C1 segment of cervical spinal cord (tissue), 14 donors: ENCODE data around the gene DUSP8.
A peak's percentile ranks its signal among the peaks of the same experiment; 100 is the strongest.

Source experiments
- DNase-seq, 14 donors: peaks; one replicate each; lab custom pipeline; 2025; lab: John Stamatoyannopoulos, UW

The DUSP8 gene

GRCh38 chr11:1554981-1555712, 16.9 kb downstream of the DUSP8 start:
- no peak for DNase-seq

DNA sequence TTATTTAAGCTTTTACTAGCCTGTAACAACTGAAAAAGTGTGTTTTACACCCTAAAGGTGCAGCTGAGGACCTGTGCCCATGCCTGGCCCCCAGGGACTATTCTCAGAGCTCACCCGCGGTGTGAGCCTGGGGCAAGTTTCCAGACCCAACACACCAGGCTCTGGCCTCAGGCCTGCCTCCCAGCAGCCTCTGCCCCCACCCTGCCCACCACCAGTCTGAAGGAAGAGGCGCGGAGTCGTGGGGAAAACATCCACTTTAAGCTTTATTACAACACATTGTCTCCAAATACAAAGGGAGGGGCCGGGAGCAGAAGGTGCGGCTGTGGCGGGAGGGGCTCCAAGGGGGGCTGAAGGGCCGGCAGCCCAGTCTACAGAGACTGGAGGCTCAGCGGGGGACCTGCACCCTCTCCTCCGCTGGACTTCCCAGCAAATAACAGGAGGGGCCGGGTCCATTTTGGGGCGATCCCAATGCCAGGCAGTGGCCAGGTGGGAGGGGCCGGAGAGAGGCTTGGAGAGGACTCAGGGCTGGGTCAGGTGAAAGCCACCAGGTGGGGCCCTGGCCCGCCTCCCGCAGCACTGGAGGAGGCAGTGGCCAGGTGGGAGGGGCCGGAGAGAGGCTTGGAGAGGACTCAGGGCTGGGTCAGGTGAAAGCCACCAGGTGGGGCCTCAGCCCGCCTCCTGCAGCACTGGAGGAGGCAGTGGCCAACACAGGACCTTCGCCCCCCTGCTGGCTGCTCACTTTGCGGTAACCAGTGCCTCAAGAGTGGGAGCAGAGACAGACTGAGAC, 18.1 kb downstream of the DUSP8 start:
- no peak for DNase-seq

DNA sequence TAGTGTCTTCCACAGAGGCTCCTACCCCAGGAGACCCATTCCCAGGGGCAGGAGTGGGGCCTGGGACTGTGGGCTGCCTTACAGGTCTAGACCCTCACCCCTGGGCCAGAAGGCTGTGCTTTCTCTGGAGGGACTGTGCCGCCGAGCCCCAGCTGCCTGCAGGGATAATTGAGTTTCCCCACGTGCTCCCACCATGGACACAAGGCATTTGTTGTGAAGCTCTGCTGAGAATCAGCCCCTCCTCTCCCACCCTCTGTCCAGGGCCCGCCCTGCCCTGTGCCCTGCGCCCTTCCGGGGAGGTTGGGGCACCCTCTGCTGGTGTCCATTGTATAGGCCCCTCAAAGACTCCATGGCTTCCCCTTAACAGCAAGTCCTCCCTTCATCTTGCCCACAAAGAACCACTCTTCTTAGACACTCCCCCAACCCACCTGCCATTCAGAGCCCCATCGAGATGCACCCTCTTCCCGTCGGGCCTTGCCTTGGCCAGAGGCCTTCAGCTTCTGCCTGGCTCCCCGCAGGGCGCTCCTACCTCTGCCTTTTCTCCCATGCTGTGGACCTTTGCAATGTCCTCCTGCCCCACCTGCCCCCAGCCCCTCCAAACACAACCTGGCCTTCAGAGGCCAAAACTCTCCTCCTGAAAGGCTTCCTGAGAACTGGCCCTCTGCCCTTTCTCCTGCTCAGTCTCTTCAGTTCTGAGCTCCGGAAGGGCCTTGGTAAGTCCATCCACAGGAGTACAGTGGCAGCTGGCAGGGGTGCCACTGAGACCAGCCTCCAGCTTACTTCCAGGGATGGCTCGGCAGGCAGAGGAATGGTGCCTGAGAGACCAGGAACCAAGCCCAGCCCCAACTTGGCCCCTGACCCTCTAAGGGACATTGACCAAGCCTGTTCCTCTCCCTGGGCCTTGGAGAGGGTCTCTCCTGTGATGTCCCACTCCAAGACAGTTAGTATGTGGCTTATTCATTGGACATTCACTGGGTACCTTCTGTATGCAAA, 22.4 kb downstream of the DUSP8 start:
- DNase-seq = peak in 8 of 14 donors; percentile 18 to 75 (median 42)

DNA sequence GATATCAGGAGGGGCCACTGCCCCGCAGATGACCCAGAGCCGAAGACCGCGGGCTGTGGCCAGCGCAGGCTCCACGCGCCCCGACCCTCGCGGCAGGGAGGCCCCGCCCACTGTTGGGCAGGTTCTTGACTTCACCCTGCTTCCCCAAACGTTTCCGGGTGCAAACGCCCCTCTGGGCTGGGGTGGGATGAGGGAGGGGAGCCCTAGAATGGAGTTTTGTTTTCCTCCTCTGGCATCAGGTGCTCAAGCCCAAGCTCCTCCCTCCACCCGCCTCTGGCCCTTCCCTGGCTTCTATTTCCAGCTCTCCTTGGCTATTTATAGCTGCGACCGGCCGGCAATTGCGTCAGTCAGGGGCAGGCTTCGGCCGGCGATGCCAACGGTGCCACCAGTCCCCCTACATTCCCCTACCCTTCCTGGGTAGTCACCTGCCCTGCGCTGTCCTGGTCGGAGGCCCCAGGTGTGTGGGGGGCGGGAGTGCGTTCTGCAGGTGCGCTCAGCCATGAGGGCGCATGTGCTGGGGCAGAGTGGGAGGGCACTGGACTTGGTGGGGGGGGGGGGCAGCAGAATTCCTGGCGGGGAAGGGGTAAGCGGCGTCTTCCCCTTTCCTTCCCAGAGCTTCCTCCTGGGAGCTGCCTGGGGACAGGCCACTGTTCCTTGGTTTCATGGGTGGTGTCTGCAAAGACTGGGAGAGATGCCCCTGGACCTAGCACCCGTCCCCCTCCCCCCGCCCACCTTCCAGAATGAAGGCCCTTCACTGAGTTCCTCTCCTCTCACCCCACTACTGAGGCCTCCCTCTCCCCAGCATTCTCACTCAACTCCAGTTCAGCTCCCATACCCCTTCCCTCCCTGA, 23.6 kb downstream of the DUSP8 start:
- DNase-seq = peak in 7 of 14 donors; percentile 26 to 83 (median 33)

- DNase-seq = no peak
These were observed 24.5 kb downstream of the DUSP8 start for GRCh38 chr11:1547467-1548098.

- DNase-seq = peak in 5 of 14 donors; percentile 29 to 58 (median 43)
These were observed 25.3 kb downstream of the DUSP8 start for GRCh38 chr11:1546536-1547466.

DNA sequence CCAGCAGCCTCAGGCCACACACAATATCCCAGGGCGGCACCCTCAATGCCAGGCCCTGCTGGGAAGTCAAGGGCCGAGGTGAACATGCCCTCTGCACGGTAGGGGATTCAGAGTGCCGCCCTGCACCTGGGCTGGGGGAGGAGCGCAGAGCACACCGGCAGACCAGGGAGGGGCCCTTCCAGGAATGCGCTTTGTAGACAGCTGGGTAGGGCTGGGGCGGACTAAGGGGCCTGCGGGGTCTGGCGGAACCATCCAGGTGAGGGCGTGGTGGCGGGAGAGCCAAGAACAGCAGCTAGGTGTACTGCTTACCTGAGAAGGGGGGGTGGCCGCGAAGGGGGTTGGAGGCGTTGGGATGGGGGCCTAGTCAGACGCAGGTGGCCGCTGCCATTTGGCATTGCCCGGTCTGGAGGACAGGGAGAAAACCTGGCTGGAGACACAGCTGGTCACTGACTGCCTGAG, 26.0 kb downstream of the DUSP8 start:
- no peak for DNase-seq

DNA sequence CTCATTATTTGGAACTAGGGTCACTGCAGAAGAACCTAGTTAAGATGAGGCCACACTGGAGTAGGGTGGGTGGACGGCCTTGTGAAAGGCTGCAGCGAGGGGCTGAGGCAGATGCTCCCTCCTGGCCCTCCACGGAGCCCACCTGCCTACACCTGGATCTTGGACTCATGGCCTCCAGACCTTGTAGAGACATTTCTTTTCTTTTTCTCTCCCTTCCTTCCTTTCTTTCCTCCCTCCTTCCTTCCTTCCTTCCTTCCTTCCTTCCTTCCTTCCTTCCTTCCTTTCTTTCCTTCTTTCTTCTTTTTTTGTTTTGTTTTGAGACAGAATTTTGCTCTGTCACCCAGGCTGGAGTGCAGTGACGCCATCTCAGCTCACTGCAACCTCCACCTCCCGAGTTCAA, 26.6 kb downstream of the DUSP8 start:
- no peak for DNase-seq

GRCh38 chr11:1544536-1544935, 27.5 kb downstream of the DUSP8 start:
- DNase-seq = no peak

- DNase-seq = no peak
These were observed 28.3 kb downstream of the DUSP8 start for GRCh38 chr11:1543606-1544263.

DNA sequence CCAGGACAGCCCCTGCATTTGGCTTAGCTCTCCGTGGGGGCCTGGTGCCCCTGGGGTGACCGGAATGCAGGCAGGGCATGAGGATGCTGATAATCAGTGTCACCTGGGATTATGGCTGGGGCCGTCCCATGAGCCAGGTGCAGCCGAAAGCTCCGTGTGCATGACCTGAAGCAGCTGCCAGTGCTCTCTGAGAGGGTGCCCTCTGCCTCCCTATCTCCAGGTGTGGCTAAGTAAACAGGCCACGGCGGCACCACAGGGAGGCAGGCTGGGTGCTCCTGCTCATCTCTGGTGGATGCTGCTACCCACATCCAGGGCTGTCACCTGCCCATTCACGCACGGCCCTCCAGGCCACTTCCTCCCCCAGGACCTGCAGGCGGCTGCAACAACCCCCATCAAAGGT, 29.8 kb downstream of the DUSP8 start:
- DNase-seq = no peak

GRCh38 chr11:1541474-1542204, 30.4 kb downstream of the DUSP8 start:
- peak in 11 of 14 donors; percentile 41 to 88 (median 76) for DNase-seq

DNA sequence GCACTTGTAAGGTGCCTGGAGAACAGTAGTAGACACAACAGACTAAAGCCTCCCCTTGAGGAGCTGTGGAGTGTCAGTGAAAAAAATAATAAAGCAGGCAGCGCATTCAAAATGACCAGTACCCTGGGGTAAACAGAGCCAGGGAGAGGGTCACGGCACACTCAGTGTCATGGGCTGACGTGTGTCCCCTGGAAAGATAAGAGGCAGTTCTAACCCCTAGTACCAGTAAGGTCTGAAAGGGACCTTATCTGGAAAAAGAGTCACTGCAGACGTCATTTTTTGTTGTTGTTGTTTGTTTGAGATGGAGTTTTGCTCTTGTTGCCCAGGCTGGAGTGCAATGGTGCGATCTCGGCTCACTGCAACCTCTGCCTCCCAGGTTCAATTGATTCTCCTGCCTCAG, 32.0 kb downstream of the DUSP8 start:
- DNase-seq = no peak

DNA sequence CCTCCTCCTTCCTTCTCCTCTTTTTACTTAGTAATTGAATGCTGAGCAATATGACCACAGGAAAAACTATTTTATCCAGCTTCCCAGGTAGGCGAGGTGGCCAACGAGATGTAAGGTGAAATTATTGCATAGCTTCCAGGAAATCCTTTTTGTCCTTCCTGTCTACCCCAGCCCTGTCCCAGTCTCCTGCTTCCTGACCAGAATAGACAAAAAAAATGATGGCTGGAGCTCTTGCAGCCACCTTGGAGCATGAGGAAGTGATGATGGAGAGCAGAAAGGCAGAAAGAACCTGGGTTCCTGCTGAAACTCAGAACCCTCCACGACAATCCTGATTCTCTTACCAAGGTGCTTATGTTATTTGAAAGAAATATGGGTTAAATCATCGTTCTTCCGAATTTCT, 33.9 kb downstream of the DUSP8 start:
- DNase-seq = no peak

- no peak for DNase-seq
These were observed 35.8 kb downstream of the DUSP8 start for GRCh38 chr11:1536065-1536843.

DNA sequence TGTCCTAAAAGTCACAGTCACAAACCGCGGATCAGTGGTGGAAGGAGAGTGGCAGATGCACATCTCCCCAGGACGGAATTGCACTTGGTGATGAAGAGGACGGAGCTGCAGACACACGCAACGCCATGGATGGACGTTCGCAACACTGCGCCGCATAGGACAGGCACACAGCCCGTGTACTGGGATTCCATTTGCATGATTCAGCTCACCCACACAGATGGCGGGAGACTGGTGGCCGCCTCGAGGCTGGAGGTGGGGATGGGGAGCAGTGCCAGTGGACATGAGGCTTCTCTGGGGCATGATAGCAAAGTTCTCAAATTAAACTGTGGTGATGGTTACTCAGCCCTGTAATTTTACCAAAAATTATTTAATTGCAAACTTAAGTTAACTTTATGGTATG, 37.4 kb downstream of the DUSP8 start:
- peak in 1 of 14 donors; percentile 35 for DNase-seq

GRCh38 chr11:1534171-1534570, 37.9 kb downstream of the DUSP8 start:
- DNase-seq = no peak
